ENCODE data around the gene IGSF11.
"Not testable (repeated sequence)": the region's sequence is repeated elsewhere in the genome, so short reads cannot be mapped to it uniquely, and the experiment has no call there.

DNA sequence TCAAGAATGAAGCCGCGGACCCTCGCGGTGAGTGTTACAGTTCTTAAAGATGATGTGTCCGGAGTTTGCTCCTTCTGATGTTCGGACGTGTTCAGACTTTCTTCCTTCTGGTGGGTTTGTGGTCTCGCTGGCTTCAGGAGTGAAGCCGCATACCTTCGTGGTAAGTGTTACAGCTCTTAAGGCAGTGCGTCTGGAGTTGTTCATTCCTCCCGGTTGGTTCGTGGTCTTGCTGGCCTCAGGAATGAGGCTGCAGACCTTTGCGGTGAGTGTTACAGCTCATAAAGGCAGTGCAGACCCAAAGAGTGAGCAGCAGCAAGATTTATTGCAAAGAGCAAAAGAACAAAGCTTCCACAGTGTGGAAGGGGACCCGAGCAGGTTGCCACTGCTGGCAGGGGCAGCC lies 37.8 kb upstream of the IGSF11 start:
- TF ChIP-seq, protein P1, sequence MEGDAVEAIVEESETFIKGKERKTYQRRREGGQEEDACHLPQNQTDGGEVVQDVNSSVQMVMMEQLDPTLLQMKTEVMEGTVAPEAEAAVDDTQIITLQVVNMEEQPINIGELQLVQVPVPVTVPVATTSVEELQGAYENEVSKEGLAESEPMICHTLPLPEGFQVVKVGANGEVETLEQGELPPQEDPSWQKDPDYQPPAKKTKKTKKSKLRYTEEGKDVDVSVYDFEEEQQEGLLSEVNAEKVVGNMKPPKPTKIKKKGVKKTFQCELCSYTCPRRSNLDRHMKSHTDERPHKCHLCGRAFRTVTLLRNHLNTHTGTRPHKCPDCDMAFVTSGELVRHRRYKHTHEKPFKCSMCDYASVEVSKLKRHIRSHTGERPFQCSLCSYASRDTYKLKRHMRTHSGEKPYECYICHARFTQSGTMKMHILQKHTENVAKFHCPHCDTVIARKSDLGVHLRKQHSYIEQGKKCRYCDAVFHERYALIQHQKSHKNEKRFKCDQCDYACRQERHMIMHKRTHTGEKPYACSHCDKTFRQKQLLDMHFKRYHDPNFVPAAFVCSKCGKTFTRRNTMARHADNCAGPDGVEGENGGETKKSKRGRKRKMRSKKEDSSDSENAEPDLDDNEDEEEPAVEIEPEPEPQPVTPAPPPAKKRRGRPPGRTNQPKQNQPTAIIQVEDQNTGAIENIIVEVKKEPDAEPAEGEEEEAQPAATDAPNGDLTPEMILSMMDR (IDR thresholded peaks at IDR 0.05): not testable (repeated sequence)
- not testable (repeated sequence) for TF ChIP-seq POLR2A (IDR thresholded peaks at IDR 0.05)

Measured in vagina (tissue), 2 donors.